HL-60 (cell line): ENCODE measurements around the gene CFAP92.

Experiments
- DNase-seq, 2 experiments: peaks; one replicate each; pipeline ENCODE4 v3.0.0-alpha.2; 2010 to 2020; ENCODE audit warnings: low read depth in 1 of 2, low spot score in 1 of 2
- H3K27ac ChIP-seq: fragments of 250-450 bp; sonication (Bioruptor Pico); replicated peaks from 2 replicates; pipeline ENCODE4 v1.5.1; 2020; ENCODE audit warnings: mild to moderate bottlenecking, moderate library complexity
- H3K27me3 ChIP-seq: fragments of 250-450 bp; sonication (Bioruptor Pico); 2 replicates; pipeline ENCODE4 v1.5.1; 2021; ENCODE audit warnings: mild to moderate bottlenecking, moderate library complexity; ENCODE audit not compliant: insufficient read depth, poor library complexity, severe bottlenecking
- H3K4me3 ChIP-seq: replicated peaks from 2 replicates; pipeline ENCODE4 v1.5.1; 2011; ENCODE audit warnings: mild to moderate bottlenecking, control low read depth, low read length; ENCODE audit not compliant: insufficient read depth
- GABPA ChIP-seq: IDR thresholded peaks from 2 replicates; pipeline ENCODE4 v1.6.1; 2012; ENCODE audit warnings: low read depth
- POLR2AphosphoS5 ChIP-seq: IDR thresholded peaks from 2 replicates; pipeline ENCODE4 v1.6.1; 2012; ENCODE audit warnings: low read depth
- SPI1 ChIP-seq: IDR thresholded peaks from 2 replicates; pipeline ENCODE4 v1.6.1; 2012; ENCODE audit warnings: low read depth, mild to moderate bottlenecking, borderline replicate concordance
- TF ChIP-seq, protein P1 (sequence below): IDR thresholded peaks from one replicate; pipeline ENCODE4 v1.5.1; 2011; ENCODE audit warnings: low read length, control low read depth, inconsistent platforms; ENCODE audit not compliant: insufficient read depth
- TF ChIP-seq, protein P2 (sequence below): IDR thresholded peaks from 2 replicates; pipeline ENCODE4 v1.6.1; 2012; ENCODE audit warnings: low read depth; ENCODE audit not compliant: insufficient replicate concordance

The CFAP92 gene

DNA sequence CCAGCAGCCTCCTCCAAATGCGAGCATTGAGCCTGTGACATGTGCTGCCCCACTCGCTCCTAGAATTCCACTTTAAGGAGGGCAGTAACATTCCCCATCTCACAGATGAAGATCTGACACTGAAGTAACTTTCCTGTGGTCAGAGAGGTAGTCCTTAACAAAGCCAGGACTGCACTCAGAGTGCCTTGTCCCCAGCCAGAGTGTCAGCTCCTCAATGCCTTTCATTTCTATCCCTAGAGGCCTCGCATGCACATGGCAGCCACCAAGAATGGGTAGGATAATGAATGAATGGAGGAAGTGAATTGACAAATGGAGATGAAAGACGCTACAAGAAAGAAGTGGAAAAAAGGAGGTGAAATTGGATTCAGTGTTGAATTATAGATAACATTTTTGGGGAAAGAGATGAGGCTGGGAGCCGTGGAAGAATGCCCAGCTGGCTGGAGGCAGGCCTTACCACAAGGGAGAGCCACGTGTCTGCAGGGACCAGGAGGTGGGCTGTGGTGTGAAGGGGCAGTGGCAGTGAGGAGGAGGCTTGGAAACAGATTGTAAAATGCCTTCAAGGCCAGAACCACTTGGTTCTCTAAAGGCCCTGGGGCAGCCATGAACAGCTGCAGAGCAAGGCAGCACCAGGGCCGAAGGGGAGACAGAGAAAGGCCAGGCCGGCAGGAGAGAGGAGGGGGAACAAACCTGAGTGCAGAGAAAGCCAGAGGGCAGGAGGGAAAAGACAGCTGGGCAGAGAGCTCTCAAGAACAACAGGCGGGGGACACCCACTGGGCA, 10.4 kb downstream of the CFAP92 start:
- Histone ChIP-seq H3K4me3 (no peak overlapping the region), H3K27me3 (no peaks in the 10 kb centered on the region), H3K27ac (no peak overlapping the region)
- no peak for DNase-seq
- TF ChIP-seq POLR2AphosphoS5, result no peak
- TF ChIP-seq, protein P1, sequence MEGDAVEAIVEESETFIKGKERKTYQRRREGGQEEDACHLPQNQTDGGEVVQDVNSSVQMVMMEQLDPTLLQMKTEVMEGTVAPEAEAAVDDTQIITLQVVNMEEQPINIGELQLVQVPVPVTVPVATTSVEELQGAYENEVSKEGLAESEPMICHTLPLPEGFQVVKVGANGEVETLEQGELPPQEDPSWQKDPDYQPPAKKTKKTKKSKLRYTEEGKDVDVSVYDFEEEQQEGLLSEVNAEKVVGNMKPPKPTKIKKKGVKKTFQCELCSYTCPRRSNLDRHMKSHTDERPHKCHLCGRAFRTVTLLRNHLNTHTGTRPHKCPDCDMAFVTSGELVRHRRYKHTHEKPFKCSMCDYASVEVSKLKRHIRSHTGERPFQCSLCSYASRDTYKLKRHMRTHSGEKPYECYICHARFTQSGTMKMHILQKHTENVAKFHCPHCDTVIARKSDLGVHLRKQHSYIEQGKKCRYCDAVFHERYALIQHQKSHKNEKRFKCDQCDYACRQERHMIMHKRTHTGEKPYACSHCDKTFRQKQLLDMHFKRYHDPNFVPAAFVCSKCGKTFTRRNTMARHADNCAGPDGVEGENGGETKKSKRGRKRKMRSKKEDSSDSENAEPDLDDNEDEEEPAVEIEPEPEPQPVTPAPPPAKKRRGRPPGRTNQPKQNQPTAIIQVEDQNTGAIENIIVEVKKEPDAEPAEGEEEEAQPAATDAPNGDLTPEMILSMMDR, result no peak
- TF ChIP-seq SPI1, result no peak
- TF ChIP-seq, protein P2, sequence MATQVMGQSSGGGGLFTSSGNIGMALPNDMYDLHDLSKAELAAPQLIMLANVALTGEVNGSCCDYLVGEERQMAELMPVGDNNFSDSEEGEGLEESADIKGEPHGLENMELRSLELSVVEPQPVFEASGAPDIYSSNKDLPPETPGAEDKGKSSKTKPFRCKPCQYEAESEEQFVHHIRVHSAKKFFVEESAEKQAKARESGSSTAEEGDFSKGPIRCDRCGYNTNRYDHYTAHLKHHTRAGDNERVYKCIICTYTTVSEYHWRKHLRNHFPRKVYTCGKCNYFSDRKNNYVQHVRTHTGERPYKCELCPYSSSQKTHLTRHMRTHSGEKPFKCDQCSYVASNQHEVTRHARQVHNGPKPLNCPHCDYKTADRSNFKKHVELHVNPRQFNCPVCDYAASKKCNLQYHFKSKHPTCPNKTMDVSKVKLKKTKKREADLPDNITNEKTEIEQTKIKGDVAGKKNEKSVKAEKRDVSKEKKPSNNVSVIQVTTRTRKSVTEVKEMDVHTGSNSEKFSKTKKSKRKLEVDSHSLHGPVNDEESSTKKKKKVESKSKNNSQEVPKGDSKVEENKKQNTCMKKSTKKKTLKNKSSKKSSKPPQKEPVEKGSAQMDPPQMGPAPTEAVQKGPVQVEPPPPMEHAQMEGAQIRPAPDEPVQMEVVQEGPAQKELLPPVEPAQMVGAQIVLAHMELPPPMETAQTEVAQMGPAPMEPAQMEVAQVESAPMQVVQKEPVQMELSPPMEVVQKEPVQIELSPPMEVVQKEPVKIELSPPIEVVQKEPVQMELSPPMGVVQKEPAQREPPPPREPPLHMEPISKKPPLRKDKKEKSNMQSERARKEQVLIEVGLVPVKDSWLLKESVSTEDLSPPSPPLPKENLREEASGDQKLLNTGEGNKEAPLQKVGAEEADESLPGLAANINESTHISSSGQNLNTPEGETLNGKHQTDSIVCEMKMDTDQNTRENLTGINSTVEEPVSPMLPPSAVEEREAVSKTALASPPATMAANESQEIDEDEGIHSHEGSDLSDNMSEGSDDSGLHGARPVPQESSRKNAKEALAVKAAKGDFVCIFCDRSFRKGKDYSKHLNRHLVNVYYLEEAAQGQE, result no peak
- no peak for TF ChIP-seq GABPA

DNA sequence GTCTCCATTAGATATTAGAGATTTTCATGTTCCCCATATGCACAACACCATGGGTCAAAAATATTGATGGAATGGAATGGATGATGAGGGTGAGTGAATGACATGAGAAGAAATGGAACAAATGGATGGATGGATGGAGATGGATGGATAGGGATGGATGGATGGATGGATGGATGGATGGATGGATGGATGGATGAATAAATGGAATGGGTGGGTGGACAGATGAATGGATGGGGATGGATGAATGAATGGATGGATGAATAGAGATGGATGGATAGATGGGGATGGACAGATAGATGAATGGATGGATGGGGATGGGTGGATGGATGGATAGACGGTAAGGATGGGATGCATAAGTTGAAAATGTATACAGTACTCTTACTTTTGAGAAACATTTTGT, 18.6 kb downstream of the CFAP92 start:
- TF ChIP-seq SPI1, result no peak
- TF ChIP-seq, protein P2, result no peak
- TF ChIP-seq, protein P1, result no peak
- no peak for TF ChIP-seq POLR2AphosphoS5
- TF ChIP-seq GABPA, result no peak
- no peak for DNase-seq
- H3K4me3 ChIP-seq, result no peak overlapping the region
- H3K27me3 ChIP-seq, result no peaks in the 10 kb centered on the region
- H3K27ac ChIP-seq, result no peak overlapping the region

DNA sequence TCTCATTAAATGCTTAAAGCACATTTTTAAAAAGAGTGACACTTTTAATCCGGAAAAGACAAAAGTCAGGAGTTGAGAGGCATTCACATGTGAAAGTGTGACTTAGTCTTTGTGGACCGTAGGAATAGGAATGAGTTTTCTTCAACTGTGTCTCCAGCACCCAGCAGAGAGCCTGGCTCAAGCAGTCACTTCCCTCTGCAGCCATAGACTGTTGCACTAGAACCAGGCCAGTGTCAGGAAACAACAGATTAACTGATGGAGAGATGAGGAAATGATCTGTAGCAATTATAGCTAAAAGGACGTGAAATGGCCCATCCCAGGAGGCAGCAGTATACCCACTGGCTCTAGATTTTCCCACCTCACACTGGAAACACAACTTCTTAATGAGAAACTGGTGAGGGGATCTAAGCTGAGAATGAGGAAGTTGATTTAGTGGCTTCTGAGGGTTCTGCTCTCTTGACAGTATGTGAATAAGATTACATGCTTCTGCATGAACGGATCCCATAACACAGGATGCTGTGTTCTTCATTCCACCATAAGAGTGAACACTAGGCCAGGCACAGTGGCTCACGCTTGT, 19.8 kb downstream of the CFAP92 start:
- no peak overlapping the region for H3K4me3 ChIP-seq
- DNase-seq, result peak in 1 of 2 experiments; percentile 73
- no peaks in the 10 kb centered on the region for H3K27me3 ChIP-seq
- peak; percentile 43; the same call in 1 of the 2 replicates for TF ChIP-seq SPI1
- no peak for TF ChIP-seq POLR2AphosphoS5
- peak overlapping the region; percentile 42 for H3K27ac ChIP-seq

DNA sequence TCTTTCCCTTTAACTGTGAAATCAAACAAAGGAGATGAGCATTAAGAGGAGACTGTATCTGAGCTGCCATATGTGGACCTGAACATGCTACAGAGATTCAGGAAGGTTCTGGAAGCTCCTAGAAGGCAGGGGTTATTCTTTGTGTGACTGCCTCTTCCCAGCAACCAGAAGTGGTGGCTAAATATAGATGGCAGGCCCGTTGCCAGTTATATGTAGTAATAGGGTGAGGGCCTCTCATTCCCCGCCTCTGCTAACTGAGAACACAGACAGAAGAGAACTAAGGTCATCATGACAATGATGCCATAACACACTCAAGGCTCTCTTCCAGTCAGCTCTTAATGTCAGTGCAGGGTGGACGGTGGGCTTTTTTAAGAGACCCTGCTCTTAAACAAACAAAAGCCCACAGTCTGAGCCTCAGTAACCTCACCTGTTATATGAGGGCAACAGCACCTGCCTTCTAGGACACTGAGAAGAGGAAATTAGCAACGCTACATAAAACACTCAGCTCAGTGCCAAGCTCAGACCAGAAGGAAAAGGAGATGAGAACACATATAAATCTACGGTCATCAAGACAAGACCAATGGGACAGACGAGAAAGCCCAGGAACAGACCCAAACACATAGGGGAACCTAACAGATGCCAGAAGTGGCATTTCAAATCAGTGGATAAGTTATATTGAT, 22.3 kb downstream of the CFAP92 start:
- Histone ChIP-seq H3K27me3 (no peaks in the 10 kb centered on the region), H3K4me3 (no peak overlapping the region), H3K27ac (peak overlapping the region; percentile 31)
- peak in 1 of 2 experiments; percentile 64 for DNase-seq
- TF ChIP-seq POLR2AphosphoS5 (no peak), SPI1 (no peak), GABPA (no peak)
